ENCODE results near the gene RIN2.

RIN2 gene

DNA sequence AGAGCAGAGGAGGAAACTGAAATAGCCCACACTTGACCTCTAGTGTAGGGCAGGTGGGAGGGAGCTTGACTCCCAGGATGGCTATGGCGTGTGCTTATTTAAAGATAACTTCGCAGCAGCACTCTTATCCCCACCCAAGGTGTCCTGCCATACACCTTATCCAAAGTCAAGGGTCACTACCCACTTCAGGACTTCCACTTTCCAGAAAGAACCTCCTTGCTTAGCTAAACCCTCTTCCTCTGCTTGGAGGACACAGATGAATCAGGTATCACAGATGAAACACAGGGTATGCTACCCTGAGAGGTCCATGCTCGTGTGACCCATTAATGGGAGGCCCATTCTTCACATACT is 2.3 kb downstream of the RIN2 start:
- Histone ChIP-seq H3K27me3 (ENCODE audit: low read length) (no peaks in the 10 kb centered on the region), H3K9me3 (ENCODE audit: insufficient read depth, low read length) (no peaks in the 10 kb centered on the region), H3K27ac (ENCODE audit: low read depth, low read length) (no peak overlapping the region), H2AFZ (ENCODE audit: low read depth, low read length, severe bottlenecking) (no peak overlapping the region), H3K9ac (ENCODE audit: low read length) (no peak overlapping the region), H3F3A (ENCODE audit: insufficient read depth) (no peaks in the 10 kb centered on the region), H3K79me2 (ENCODE audit: insufficient read depth, low read length) (no peaks in the 10 kb centered on the region), H3K36me3 (ENCODE audit: low read length) (no peaks in the 10 kb centered on the region), H3K9me2 (replicated peaks; ENCODE audit: insufficient read depth, low read length) (no peaks in the 10 kb centered on the region), H3K4me3 (ENCODE audit: insufficient read depth, low read length, poor library complexity, severe bottlenecking) (no peak overlapping the region), H3K4me2 (ENCODE audit: low read depth, low read length, poor library complexity, severe bottlenecking) (no peak overlapping the region), H4K20me1 (ENCODE audit: low read depth, low read length) (no peaks in the 10 kb centered on the region)
- TF ChIP-seq, protein P1, sequence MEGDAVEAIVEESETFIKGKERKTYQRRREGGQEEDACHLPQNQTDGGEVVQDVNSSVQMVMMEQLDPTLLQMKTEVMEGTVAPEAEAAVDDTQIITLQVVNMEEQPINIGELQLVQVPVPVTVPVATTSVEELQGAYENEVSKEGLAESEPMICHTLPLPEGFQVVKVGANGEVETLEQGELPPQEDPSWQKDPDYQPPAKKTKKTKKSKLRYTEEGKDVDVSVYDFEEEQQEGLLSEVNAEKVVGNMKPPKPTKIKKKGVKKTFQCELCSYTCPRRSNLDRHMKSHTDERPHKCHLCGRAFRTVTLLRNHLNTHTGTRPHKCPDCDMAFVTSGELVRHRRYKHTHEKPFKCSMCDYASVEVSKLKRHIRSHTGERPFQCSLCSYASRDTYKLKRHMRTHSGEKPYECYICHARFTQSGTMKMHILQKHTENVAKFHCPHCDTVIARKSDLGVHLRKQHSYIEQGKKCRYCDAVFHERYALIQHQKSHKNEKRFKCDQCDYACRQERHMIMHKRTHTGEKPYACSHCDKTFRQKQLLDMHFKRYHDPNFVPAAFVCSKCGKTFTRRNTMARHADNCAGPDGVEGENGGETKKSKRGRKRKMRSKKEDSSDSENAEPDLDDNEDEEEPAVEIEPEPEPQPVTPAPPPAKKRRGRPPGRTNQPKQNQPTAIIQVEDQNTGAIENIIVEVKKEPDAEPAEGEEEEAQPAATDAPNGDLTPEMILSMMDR (IDR thresholded peaks at IDR 0.05; ENCODE audit: insufficient read depth, low read length, poor library complexity, severe bottlenecking), result no peak
- no peak for TF ChIP-seq EZH2phosphoT487 (conservative IDR thresholded peaks at IDR 0.05; ENCODE audit: low read length)

DNA sequence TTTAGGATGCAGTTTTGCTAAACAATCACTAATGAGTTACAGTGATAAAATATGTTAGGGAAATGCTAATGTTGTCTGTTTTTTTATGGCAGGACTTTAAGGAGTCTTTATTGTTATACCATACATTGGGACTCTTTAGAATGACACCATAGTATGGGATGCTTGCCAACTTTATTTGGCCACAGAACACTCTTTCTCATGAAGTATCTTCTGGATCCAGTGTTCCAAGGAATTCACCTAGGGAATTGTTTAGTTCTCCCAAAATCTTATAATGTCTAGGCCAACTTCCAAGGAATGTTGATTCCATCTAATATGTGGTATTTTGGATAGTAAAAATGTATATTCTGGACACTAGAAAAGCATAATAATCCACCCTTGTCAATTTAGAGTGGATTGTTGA is 3.3 kb downstream of the RIN2 start:
- H3K9me3 ChIP-seq (ENCODE audit: insufficient read depth, low read length), result no peaks in the 10 kb centered on the region
- no peak overlapping the region for H3K4me3 ChIP-seq (ENCODE audit: insufficient read depth, low read length, poor library complexity, severe bottlenecking)
- H4K20me1 ChIP-seq (ENCODE audit: low read depth, low read length), result no peaks in the 10 kb centered on the region
- no peaks in the 10 kb centered on the region for H3F3A ChIP-seq (ENCODE audit: insufficient read depth)
- no peaks in the 10 kb centered on the region for H3K79me2 ChIP-seq (ENCODE audit: insufficient read depth, low read length)
- no peak for TF ChIP-seq EZH2phosphoT487 (conservative IDR thresholded peaks at IDR 0.05; ENCODE audit: low read length)
- TF ChIP-seq, protein P1 (IDR thresholded peaks at IDR 0.05; ENCODE audit: insufficient read depth, low read length, poor library complexity, severe bottlenecking), result no peak
- no peaks in the 10 kb centered on the region for H3K27me3 ChIP-seq (ENCODE audit: low read length)
- no peaks in the 10 kb centered on the region for H3K36me3 ChIP-seq (ENCODE audit: low read length)
- no peak overlapping the region for H3K27ac ChIP-seq (ENCODE audit: low read depth, low read length)
- H2AFZ ChIP-seq (ENCODE audit: low read depth, low read length, severe bottlenecking), result no peak overlapping the region
- H3K9me2 ChIP-seq (replicated peaks; ENCODE audit: insufficient read depth, low read length), result no peaks in the 10 kb centered on the region
- no peak overlapping the region for H3K4me2 ChIP-seq (ENCODE audit: low read depth, low read length, poor library complexity, severe bottlenecking)
- H3K9ac ChIP-seq (ENCODE audit: low read length), result no peak overlapping the region

DNA sequence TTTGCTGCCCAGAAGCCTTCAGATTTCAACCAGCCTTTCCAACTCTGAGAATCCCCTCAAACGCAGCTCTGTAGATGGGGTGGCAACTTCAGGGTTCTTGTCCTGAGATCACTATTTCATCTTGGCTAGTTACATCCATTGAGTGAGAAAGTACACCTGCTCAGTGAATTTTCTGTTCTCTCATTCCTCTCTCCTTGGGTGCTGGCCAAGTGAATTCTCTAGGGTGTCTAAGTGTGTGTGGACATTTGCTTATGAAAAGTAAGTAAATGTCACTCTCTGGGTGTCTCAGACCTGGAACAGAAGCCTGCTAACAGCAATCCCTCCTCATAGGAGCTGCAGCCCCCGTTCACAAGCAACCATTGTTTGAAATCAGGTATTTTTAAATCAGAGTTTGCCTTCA is 3.8 kb downstream of the RIN2 start:
- Histone ChIP-seq H3K9me3 (ENCODE audit: insufficient read depth, low read length) (no peaks in the 10 kb centered on the region), H3K9ac (ENCODE audit: low read length) (no peak overlapping the region), H3K4me2 (ENCODE audit: low read depth, low read length, poor library complexity, severe bottlenecking) (no peak overlapping the region), H3K27me3 (ENCODE audit: low read length) (no peaks in the 10 kb centered on the region), H4K20me1 (ENCODE audit: low read depth, low read length) (no peaks in the 10 kb centered on the region), H3K36me3 (ENCODE audit: low read length) (no peaks in the 10 kb centered on the region), H2AFZ (ENCODE audit: low read depth, low read length, severe bottlenecking) (no peak overlapping the region), H3K4me3 (ENCODE audit: insufficient read depth, low read length, poor library complexity, severe bottlenecking) (no peak overlapping the region), H3K79me2 (ENCODE audit: insufficient read depth, low read length) (no peaks in the 10 kb centered on the region), H3K27ac (ENCODE audit: low read depth, low read length) (no peak overlapping the region), H3F3A (ENCODE audit: insufficient read depth) (no peaks in the 10 kb centered on the region), H3K9me2 (replicated peaks; ENCODE audit: insufficient read depth, low read length) (no peaks in the 10 kb centered on the region)
- TF ChIP-seq, protein P1 (IDR thresholded peaks at IDR 0.05; ENCODE audit: insufficient read depth, low read length, poor library complexity, severe bottlenecking), result no peak
- TF ChIP-seq EZH2phosphoT487 (conservative IDR thresholded peaks at IDR 0.05; ENCODE audit: low read length), result no peak

DNA sequence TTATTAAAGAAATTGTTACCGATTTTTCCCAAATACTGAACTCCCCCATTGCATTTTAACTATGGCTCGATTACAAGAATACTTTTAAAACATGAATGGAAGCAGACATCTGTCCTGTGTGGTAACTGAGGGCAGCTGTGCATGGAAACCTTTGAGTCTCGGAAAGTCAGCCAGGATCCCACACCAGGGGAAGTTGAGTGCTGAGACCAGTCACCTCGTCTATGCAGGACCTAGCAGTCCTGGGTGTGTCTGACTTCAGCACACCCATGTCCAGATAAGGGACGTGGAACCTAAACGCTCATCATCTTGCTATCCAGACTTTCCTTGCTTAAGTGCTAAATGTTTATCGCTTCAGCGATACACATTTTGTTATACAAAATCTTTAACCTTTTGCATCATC is 6.1 kb downstream of the RIN2 start:
- H3K27me3 ChIP-seq (ENCODE audit: low read length), result no peaks in the 10 kb centered on the region

More for the DNA sequence above, 6.1 kb downstream of the RIN2 start:
- H4K20me1 ChIP-seq (ENCODE audit: low read depth, low read length), result no peaks in the 10 kb centered on the region
- no peak overlapping the region for H3K27ac ChIP-seq (ENCODE audit: low read depth, low read length)
- H3K4me3 ChIP-seq (ENCODE audit: insufficient read depth, low read length, poor library complexity, severe bottlenecking), result no peak overlapping the region
- TF ChIP-seq, protein P1 (IDR thresholded peaks at IDR 0.05; ENCODE audit: insufficient read depth, low read length, poor library complexity, severe bottlenecking), result no peak
- TF ChIP-seq EZH2phosphoT487 (conservative IDR thresholded peaks at IDR 0.05; ENCODE audit: low read length), result no peak
- H2AFZ ChIP-seq (ENCODE audit: low read depth, low read length, severe bottlenecking), result no peak overlapping the region
- no peaks in the 10 kb centered on the region for H3K79me2 ChIP-seq (ENCODE audit: insufficient read depth, low read length)
- H3F3A ChIP-seq (ENCODE audit: insufficient read depth), result no peaks in the 10 kb centered on the region
- no peaks in the 10 kb centered on the region for H3K9me2 ChIP-seq (replicated peaks; ENCODE audit: insufficient read depth, low read length)
- no peak overlapping the region for H3K4me2 ChIP-seq (ENCODE audit: low read depth, low read length, poor library complexity, severe bottlenecking)
- H3K9me3 ChIP-seq (ENCODE audit: insufficient read depth, low read length), result no peaks in the 10 kb centered on the region
- no peaks in the 10 kb centered on the region for H3K36me3 ChIP-seq (ENCODE audit: low read length)
- H3K9ac ChIP-seq (ENCODE audit: low read length), result no peak overlapping the region
